Ishikawa (cell line): ENCODE measurements around the gene BEST4.

Source experiments
- CEBPB ChIP-seq: IDR thresholded peaks from 2 replicates; pipeline ENCODE4 v1.6.1; 2012
- CREB1 ChIP-seq: IDR thresholded peaks from 2 replicates; pipeline ENCODE4 v1.6.1; 2012; ENCODE audit warnings: low read depth
- EP300 ChIP-seq: IDR thresholded peaks from 2 replicates; pipeline ENCODE4 v1.6.1; 2012; ENCODE audit warnings: borderline replicate concordance
- FOXM1 ChIP-seq: IDR thresholded peaks from 2 replicates; pipeline ENCODE4 v1.6.1; 2012; ENCODE audit warnings: low read depth, borderline replicate concordance
- REST ChIP-seq: IDR thresholded peaks from 2 replicates; pipeline ENCODE4 v1.6.1; 2012; ENCODE audit warnings: low read depth, mild to moderate bottlenecking
- TAF1 ChIP-seq: IDR thresholded peaks from 2 replicates; pipeline ENCODE4 v1.6.1; 2012; ENCODE audit warnings: low read depth, mild to moderate bottlenecking
- TCF12 ChIP-seq: IDR thresholded peaks from 2 replicates; pipeline ENCODE4 v1.6.1; 2012; ENCODE audit warnings: low read depth
- USF1 ChIP-seq: IDR thresholded peaks from 2 replicates; pipeline ENCODE4 v1.6.1; 2012
- YY1 ChIP-seq: IDR thresholded peaks from 2 replicates; pipeline ENCODE4 v1.6.1; 2012; ENCODE audit warnings: low read depth

GRCh38 chr1:44780583-44781121 lies 7.3 kb downstream of the BEST4 start:
- TF ChIP-seq EP300 (no peak), YY1 (no peak), TAF1 (no peak), REST (no peak), CREB1 (no peak), CEBPB (no peak), USF1 (no peak), FOXM1 (no peak), TCF12 (no peak)
